ENCODE results near the gene CEMIP.

CEMIP gene, protein sequence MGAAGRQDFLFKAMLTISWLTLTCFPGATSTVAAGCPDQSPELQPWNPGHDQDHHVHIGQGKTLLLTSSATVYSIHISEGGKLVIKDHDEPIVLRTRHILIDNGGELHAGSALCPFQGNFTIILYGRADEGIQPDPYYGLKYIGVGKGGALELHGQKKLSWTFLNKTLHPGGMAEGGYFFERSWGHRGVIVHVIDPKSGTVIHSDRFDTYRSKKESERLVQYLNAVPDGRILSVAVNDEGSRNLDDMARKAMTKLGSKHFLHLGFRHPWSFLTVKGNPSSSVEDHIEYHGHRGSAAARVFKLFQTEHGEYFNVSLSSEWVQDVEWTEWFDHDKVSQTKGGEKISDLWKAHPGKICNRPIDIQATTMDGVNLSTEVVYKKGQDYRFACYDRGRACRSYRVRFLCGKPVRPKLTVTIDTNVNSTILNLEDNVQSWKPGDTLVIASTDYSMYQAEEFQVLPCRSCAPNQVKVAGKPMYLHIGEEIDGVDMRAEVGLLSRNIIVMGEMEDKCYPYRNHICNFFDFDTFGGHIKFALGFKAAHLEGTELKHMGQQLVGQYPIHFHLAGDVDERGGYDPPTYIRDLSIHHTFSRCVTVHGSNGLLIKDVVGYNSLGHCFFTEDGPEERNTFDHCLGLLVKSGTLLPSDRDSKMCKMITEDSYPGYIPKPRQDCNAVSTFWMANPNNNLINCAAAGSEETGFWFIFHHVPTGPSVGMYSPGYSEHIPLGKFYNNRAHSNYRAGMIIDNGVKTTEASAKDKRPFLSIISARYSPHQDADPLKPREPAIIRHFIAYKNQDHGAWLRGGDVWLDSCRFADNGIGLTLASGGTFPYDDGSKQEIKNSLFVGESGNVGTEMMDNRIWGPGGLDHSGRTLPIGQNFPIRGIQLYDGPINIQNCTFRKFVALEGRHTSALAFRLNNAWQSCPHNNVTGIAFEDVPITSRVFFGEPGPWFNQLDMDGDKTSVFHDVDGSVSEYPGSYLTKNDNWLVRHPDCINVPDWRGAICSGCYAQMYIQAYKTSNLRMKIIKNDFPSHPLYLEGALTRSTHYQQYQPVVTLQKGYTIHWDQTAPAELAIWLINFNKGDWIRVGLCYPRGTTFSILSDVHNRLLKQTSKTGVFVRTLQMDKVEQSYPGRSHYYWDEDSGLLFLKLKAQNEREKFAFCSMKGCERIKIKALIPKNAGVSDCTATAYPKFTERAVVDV (N-terminal part only)

DNA sequence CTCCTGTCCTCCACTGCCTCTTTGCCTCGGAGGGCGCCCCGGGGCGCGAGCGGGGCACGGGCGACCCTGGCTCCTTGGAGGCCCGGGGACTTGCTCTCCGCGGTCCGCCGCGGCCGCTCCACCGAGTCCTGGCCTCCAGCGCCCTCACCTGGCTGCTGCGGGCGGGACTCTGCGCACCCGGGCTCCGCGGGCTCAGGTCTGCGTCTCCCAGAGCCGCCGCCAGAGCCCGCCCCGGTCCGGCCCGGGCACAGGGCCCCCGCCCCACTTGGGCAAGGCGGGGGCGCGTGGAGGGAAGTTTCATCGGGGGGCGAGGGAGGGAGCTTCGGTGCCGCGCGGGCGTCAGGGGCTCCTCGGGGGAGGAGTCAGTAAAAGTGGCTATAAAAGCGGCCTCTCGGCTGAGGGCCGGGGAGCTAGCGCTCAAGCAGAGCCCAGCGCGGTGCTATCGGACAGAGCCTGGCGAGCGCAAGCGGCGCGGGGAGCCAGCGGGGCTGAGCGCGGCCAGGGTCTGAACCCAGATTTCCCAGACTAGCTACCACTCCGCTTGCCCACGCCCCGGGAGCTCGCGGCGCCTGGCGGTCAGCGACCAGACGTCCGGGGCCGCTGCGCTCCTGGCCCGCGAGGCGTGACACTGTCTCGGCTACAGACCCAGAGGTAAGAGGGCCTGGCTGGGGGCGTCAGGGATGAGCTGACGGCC, at the start of gene CEMIP:
TSS of gene CEMIP (plus strand) at position 407 of the 694 bp plus-strand sequence. CDS start 94,510 bp downstream, outside the sequence.
- no peak for DNase-seq (ENCODE audit: low read depth, low spot score)

DNA sequence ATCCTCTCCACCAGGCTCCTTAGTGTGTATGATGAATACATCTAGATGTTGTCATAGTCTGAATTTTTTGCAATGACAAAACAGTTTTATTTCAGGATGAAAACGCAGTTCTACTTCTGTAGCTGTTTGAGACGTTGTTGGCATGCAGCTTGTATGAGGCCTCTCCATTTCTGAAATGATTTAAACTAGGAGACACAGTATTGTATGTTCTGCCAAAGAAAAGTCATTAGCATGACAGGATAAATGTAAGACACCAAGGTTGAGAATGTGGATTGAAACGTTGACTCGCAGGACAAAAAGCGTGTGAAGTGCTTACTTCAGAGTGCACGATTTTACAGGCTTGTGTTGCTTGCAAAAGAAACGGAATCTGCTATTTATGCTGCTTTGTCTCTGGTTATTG, 48.8 kb upstream of the CEMIP start:
- no peak for DNase-seq (ENCODE audit: low read depth, low spot score)

DNA sequence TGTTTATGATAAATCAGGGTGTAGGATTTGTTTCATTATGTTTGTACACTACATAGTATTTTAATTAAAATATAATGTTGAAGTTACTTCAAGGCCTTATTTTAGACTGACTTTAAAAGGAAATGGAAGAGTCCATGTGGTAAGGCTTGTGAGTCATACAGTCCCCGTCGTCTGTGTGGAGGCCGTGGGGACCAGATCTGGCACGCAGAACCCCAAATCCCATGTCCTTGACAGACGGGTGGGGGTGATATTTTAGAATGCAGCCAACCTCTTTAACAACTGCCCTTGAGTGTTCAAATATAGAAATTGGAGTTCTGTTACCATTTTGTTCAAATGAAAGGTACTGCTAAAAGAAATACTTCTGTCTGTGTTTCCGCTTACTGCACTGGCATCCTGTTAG, 48.2 kb upstream of the CEMIP start:
- no peak for DNase-seq (ENCODE audit: low read depth, low spot score)

DNA sequence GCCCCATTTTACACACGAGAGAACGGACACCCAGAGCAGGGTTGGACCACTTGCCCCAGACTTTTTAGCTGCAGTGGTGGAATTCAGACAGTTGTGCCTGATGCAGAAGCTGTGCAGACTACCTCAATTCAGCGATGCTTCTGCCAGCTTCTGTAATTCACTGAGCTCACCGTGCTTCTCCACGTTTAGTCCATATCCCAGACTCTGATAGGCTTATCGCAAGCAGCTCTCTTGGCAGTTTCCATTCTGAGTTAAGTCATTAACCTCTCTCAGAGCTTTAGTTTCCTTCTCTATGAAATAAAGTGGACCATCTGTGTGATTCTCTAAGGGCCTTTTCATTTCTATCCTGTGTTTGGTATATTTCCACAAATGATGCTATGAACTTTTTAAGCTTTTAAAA, 47.0 kb upstream of the CEMIP start:
- DNase-seq (ENCODE audit: low read depth, low spot score), result no peak

DNA sequence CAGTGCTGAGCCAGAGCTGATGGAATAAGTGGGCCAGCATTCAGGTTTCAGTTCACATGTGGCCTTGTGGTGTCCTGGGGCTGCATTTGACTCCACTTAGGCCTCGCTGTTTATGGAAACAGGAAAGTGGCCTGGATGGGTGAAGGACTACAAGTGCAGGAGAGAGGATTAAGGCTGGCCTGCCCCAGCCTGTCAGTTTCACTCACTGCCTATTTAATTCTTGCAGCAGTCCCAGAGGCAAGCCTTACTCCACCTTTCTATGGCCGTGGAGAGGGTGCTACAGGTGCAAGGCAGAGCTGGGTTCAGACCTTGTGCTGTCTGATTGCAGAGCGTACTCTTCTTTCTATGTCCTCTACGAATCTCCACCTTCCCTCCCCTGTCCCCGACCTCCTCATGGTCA, 46.4 kb upstream of the CEMIP start:
- DNase-seq (ENCODE audit: low read depth, low spot score), result no peak

DNA sequence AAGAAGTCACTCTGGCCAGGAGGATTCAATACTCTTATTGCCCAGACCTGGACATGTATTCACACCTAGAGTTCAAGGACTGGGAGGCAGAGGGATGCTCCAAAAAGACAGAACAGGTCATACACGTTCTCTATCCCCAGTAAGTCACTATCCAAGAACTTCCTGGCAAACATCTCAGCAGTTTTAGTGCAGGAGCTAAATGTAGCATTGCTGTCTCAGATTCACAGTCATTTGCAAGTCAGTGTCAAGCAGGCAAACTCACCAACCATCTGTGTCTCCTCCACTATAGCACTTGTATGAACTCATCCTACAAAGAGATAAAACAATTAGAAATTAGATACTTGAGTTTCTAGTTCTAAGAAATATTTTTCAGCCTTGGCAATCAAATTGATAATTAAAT, 45.7 kb upstream of the CEMIP start:
- DNase-seq (ENCODE audit: low read depth, low spot score), result no peak

DNA sequence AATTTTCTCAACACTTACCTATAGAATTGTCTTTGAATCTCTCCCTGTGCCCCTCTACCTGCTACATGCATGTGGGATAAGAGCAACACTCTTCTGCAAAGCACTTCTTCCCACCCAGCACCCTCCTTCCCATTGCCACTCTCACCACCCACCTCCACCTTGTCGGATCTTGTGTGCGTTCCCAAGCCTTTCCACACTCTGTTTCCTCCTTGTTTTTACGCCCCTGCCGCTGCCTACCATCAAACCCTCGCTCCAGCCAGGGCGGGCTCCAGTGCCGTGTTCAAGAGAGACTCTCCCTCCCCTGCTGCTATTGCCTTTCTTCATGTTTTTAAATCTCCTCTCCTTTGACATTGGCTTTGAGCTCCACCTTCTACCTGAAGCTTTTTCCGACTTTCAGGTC, 43.8 kb upstream of the CEMIP start:
- no peak for DNase-seq (ENCODE audit: low read depth, low spot score)

DNA sequence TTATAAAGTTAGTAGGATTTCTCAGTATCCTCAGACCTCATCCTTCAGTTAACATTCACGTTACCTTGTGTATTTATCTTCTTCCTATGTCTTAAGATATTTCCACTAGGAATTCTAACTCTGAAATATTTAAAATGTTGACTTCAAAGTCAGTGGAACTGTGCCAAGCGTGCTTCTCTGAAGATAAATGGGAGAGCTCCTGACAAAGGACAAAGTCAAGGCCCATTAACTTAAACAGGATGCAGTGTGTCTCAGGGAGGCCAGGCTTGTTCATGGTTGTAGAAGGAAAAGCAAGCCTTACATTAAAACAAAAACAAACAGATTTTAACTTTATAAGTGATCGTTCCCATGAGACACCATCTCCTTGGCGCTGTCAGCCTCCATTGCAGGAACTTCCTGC, 42.6 kb upstream of the CEMIP start:
- DNase-seq (ENCODE audit: low read depth, low spot score), result no peak

DNA sequence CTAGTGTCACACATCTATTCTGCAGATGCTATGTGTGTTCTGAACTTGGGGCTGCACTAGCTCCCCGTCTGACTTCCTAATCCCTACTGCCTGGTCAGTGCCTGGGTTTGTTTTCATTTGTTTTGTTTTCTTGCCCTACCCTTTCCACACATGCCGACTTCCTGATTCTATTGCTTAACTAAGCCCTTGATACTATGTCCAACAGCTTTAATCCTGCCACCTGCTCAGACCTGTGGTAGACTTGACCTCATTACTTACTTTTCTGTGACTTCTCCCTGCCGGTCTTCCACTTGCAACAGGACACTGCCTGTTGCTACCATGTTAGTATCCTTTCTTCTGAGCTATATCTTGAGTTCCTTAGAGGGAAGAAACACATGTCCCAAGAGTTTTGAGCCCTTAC, 39.3 kb upstream of the CEMIP start:
- DNase-seq (ENCODE audit: low read depth, low spot score), result no peak

DNA sequence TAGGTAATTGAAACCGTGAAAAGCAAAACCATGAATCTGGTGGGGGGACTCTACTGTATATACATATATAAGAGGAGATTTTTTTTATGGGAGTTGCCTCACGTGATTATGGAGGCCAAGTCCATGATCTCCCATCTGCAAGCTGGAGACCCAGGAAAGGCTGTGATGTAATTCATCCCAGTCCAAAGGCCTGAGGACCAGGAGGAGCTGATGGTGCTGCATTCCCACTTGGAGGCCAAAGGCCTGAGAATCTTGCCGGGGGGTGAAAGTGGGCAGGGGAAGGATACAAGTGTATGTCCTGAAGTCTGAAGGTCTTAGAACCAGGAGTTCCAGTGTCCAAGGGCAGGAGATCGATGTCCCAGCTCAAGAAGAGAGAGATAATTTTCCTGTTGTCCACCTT, 37.1 kb upstream of the CEMIP start:
- no peak for DNase-seq (ENCODE audit: low read depth, low spot score)

DNA sequence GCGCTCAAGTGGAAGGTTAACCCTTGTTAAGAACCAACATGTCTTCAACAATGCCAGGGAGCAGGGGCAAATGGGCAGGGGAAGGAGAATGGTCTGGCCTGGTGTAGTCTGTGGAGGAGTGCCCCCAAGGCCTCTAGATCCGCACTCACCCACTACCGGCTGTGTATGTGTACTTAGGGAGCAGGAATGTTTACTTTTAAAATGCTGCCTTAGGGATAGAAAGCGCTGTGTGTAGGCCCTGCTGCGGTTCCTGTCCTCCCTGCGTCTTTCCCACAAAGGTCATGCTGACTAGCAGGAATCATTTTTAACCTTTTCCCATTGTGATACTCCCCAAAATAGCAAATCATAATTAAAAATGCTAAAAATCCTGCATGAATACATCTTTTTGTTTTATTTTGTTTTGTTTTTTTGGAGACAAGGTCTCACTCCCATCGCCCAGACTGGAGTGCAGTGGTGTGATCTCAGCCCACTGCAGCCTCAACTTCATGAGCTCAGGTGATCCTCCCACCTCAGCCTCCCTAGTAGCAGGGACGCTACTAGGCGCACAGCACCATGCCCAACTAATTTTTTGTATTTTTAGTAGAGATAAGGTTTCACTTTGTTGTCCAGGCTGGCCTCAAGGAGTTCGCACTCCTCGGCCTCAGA, 35.9 kb upstream of the CEMIP start:
- DNase-seq (ENCODE audit: low read depth, low spot score), result no peak

DNA sequence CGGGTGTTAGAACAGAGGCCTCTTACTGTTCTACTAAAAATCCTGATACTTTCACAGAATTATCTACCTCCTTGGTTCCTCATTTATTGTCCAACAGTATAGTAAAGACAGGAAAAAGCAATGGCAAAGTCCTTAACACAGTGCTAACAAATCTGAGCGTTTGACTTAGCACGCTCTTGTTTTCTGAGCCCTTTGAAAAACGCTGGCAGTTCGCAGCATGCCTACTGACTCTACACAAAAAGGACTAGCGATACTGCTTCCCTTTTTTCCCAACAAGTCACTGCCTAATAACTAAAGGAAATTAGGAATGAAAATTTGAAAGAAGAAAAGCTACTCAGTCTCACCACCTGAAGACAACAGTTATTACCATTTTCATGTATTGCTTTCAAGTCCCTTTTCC, 34.8 kb upstream of the CEMIP start:
- no peak for DNase-seq (ENCODE audit: low read depth, low spot score)

DNA sequence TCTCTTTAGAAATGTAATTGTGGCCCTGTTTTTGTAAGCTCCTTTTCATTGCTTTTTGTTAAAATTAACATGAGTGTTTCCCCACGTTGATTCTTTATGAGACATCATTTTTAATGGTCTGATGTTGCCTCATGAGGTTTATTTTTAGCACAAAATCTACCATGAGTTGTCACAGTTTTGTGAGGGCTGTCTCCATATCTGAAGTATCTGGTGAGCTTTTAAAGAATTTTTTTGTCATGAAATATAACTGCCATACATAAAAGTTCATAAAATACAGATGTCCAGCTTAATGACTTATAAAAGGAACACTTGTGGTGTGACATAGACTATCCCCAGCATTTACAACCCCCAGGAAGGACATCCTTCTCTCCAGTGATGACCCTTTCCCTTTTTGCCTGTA, 34.3 kb upstream of the CEMIP start:
- DNase-seq (ENCODE audit: low read depth, low spot score), result no peak

DNA sequence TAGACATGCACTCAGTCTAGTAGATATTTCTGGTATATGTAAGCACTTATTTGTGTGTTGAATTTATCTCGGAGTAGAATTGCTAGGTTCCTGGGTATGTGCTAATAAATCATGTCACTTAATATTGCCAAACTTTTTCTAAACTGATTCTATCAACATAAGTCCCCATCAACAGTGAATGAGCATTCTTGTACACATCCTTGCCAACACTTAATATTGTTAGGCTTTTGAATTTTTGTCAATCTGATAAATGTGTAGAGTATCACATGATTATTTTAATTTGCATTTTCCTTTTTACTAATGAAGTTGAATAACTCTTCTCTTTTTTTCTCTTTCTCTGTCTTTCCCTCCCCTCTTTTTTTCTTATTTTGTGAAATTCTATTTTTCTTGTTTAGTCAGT, 33.3 kb upstream of the CEMIP start:
- no peak for DNase-seq (ENCODE audit: low read depth, low spot score)

DNA sequence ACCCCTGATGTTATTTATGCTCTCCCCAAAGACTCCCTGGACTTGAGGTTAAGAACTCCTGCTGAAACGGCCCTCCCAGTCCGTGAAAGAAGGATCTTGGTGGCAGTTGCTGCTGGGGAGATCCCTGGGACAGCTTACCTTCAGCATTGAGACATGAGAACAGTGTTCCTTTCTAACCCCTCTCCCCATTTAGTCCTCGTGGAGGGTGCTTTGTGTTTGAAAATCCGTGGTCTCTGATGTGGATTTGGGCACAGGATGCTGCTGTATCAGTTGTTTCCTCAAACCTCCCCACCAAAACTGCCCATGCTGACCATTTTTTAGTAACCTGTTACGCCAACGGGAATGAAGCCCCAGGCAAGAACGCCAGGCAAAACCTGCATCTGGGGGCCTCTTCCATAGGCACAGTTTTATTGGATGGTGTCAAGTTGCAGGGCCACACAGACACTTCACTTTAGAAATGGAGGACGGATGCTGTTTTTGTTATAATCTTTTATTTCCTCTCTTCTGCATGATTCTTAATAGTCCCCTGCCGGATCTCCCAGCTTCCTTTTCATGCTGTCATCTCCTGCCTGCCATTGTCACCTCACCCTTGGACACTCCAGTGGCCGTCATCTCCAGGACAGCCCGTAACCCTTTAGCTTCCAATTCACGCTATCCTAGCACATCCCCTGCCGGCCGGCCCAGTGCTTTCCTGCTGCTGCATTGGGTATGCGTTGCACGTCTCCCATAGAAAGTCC, 31.7 kb upstream of the CEMIP start:
- no peak for DNase-seq (ENCODE audit: low read depth, low spot score)

DNA sequence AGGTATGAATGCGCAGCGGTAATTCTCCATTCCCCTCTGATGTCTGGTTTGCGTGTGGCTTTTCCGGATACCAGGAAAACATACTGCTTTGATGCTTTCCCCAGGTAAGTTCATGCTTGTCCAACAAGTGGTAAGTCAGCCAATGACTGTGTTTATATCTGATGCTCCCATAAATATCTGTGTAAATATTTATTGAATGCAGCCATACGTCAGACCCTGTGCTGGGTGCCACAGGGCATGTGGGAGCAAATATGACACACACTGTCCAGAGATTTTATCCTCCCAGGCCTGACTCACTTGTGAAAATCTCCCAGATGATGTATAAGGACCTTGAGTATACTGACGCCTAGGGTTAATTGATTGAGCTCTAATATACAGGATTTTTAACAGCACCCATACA, 29.6 kb upstream of the CEMIP start:
- no peak for DNase-seq (ENCODE audit: low read depth, low spot score)

DNA sequence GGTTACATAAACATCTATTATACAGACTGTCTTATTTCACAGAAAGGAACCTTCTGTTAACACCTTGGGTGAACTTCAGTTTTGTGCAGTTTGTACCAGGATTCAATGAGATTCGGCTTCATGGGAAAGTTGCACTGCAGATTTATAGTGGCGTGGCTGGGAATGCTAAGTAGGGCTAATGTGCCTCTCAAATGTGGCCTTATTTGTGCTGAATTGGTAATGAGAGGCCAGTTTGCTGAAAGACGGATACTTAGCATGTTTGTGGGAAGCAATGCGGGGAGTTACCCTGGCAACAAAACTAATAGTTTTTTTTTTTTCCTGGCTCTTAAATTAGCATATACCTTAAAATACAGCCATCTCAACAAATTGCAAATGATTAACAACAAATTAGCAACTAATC, 28.6 kb upstream of the CEMIP start:
- DNase-seq (ENCODE audit: low read depth, low spot score), result no peak

DNA sequence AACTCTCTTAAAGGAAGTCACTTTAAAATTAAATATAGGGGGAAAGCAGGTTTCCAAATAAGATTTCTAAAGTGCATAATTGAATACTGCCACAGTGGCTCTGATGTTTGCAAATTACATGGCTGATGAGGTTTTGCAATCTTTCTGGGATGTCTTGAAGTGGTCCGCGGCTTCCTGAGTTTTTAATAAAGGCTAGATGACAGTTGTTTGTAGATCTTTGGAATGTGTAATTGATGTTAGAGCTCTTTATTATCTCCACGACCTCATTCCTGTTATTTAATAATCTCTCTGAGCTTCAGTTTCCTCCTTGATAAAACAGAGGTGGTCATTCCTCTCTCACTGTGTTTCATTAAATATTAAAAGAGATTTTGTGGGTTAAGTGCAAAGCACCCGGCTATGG, 27.0 kb upstream of the CEMIP start:
- no peak for DNase-seq (ENCODE audit: low read depth, low spot score)

DNA sequence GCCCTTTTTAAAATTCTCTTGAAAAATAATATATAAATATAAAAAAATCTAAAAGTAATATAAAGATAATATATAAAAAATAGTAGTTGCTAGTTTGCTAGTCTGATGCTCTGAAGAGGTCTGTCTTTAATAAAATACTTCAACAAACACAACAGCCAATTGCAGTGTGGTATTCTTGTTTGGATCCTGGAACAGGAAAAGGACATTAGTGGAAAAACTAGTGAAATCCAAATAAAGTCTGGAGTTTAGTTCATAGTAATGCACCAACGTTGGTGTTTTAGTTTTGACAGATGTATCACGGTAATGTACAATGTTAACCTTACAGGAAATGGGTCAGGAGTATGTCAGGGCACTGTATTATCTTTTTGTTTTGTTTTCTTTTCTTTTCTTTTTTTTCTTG, 26.0 kb upstream of the CEMIP start:
- no peak for DNase-seq (ENCODE audit: low read depth, low spot score)

DNA sequence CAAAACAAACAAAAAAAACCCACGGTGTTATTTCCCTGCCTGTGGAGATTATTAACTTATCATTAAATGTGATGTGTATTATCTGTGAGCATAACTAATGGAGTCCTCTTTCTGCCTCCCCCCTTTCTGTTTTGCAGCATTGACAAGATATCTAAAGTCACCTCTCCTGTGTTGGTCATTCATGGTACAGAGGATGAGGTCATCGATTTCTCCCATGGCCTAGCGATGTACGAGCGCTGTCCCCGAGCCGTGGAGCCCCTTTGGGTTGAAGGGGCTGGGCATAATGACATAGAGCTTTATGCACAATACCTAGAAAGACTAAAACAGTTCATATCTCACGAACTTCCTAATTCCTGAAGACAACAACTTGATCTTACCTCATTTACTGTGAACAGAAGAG, 25.2 kb upstream of the CEMIP start:
- DNase-seq (ENCODE audit: low read depth, low spot score), result no peak

DNA sequence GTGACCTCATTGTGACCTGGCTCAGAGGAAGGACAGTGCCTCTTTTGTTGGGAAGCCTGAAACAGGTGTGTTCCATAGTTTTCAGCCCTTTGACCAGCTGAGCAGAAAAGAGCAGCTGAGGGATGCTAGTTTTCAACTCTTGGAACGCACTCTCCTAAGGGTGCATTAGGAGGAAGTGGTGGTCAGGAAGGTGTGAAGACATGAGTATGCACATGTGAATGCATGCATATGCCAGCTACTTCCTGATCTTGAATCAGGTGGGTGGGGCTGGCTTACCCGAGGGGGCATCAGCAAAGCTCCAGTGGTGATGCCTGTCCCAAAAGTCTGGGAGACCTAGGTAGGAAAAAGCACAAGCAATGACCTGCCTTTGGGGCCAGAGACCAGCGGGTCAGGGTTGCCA, 23.3 kb upstream of the CEMIP start:
- no peak for DNase-seq (ENCODE audit: low read depth, low spot score)

All from activated naive CD8-positive, alpha-beta T cell treated with anti-CD3 and anti-CD28 coated beads, Interleukin-2, amount 50 U/mL, for 16 hours (primary cell).